ENCODE results near the gene OPA3. TPM values are rescaled to one million over a fixed set of nuclear protein-coding genes. Genes with fewer than 3 reads are reported as not detected.
"Not testable (repeated sequence)": the region's sequence is repeated elsewhere in the genome, so short reads cannot be mapped to it uniquely, and the experiment has no call there.

The OPA3 gene
- total RNA-seq, 1 donor from 2014 or later = 14.8 TPM

GRCh38 chr19:45512881-45513483 is 71.6 kb downstream of the OPA3 start:
- Mint-ChIP-seq H3K27ac (ENCODE audit: unreplicated experiment) (no peak overlapping the region), H3K9me3 (no peaks in the 10 kb centered on the region), H3K4me1 (peaks cover 16% of the 10 kb centered on the region), H3K36me3 (ENCODE audit: low read depth) (no peaks in the 10 kb centered on the region), H3K4me3 (no peak overlapping the region), H3K27me3 (ENCODE audit: low read depth) (no peaks in the 10 kb centered on the region)
- no peak for DNase-seq (ENCODE audit: low read depth, low spot score)
- TF ChIP-seq CTCF (conservative IDR thresholded peaks at IDR 0.05) = no peak

GRCh38 chr19:45511074-45511473 is 73.5 kb downstream of the OPA3 start:
- Mint-ChIP-seq H3K27ac (ENCODE audit: unreplicated experiment) (no peak overlapping the region), H3K4me3 (peak overlapping the region; percentile 56), H3K4me1 (peaks cover 16% of the 10 kb centered on the region), H3K9me3 (no peaks in the 10 kb centered on the region), H3K36me3 (ENCODE audit: low read depth) (no peaks in the 10 kb centered on the region), H3K27me3 (ENCODE audit: low read depth) (peaks cover 3% of the 10 kb centered on the region)
- no peak for TF ChIP-seq CTCF (conservative IDR thresholded peaks at IDR 0.05)
- DNase-seq (ENCODE audit: low read depth, low spot score) = no peak

GRCh38 chr19:45510352-45510751 is 74.2 kb downstream of the OPA3 start:
- Mint-ChIP-seq H3K4me1 (peaks cover 16% of the 10 kb centered on the region), H3K4me3 (peak overlapping the region; percentile 96)
- not testable (repeated sequence) for H3K27me3 Mint-ChIP-seq (ENCODE audit: low read depth); H3K36me3 Mint-ChIP-seq (ENCODE audit: low read depth); H3K9me3 Mint-ChIP-seq; H3K27ac Mint-ChIP-seq (ENCODE audit: unreplicated experiment); DNase-seq (ENCODE audit: low read depth, low spot score)

- no peak for TF ChIP-seq CTCF (conservative IDR thresholded peaks at IDR 0.05)
- H3K9me3 Mint-ChIP-seq = no peaks in the 10 kb centered on the region
- no peaks in the 10 kb centered on the region for H3K36me3 Mint-ChIP-seq (ENCODE audit: low read depth)
- peaks cover 3% of the 10 kb centered on the region for H3K27me3 Mint-ChIP-seq (ENCODE audit: low read depth)
- H3K4me1 Mint-ChIP-seq = peaks cover 16% of the 10 kb centered on the region
- peak overlapping the region; percentile 96 for H3K4me3 Mint-ChIP-seq
- peak overlapping the region; percentile 69 for H3K27ac Mint-ChIP-seq (ENCODE audit: unreplicated experiment)
- no peak for DNase-seq (ENCODE audit: low read depth, low spot score)
Observed at GRCh38 chr19:45509692-45510015, 74.9 kb downstream of the OPA3 start.

GRCh38 chr19:45508861-45509691 is 75.5 kb downstream of the OPA3 start:
- peak; percentile 41 for DNase-seq (ENCODE audit: low read depth, low spot score)
- no peaks in the 10 kb centered on the region for H3K36me3 Mint-ChIP-seq (ENCODE audit: low read depth)
- no peaks in the 10 kb centered on the region for H3K9me3 Mint-ChIP-seq
- H3K4me3 Mint-ChIP-seq = peak overlapping the region; percentile 96
- peaks cover 16% of the 10 kb centered on the region for H3K4me1 Mint-ChIP-seq
- H3K27me3 Mint-ChIP-seq (ENCODE audit: low read depth) = peaks cover 3% of the 10 kb centered on the region
- H3K27ac Mint-ChIP-seq (ENCODE audit: unreplicated experiment) = peak overlapping the region; percentile 83
- no peak for TF ChIP-seq CTCF (conservative IDR thresholded peaks at IDR 0.05)

GRCh38 chr19:45508417-45508860 is 76.2 kb downstream of the OPA3 start:
- H3K27ac Mint-ChIP-seq (ENCODE audit: unreplicated experiment) = no peak overlapping the region
- H3K36me3 Mint-ChIP-seq (ENCODE audit: low read depth) = no peaks in the 10 kb centered on the region
- no peaks in the 10 kb centered on the region for H3K9me3 Mint-ChIP-seq
- no peak for DNase-seq (ENCODE audit: low read depth, low spot score)
- peaks cover 12% of the 10 kb centered on the region for H3K4me1 Mint-ChIP-seq
- H3K27me3 Mint-ChIP-seq (ENCODE audit: low read depth) = peaks cover 6% of the 10 kb centered on the region
- no peak for TF ChIP-seq CTCF (conservative IDR thresholded peaks at IDR 0.05)
- peak overlapping the region; percentile 96 for H3K4me3 Mint-ChIP-seq

Measured in neural crest cell (in vitro differentiated cells).